ENCODE data around the gene BANF1. TPM values are rescaled to one million over a fixed set of nuclear protein-coding genes. Genes with fewer than 3 reads are reported as not detected.

Gene BANF1
- total and polyA plus RNA-seq, 2 of the 13 experiments (the other 11 are each of a cell fraction or from before 2014, with no cell fraction given): 40.5 to 86.5 TPM

DNA sequence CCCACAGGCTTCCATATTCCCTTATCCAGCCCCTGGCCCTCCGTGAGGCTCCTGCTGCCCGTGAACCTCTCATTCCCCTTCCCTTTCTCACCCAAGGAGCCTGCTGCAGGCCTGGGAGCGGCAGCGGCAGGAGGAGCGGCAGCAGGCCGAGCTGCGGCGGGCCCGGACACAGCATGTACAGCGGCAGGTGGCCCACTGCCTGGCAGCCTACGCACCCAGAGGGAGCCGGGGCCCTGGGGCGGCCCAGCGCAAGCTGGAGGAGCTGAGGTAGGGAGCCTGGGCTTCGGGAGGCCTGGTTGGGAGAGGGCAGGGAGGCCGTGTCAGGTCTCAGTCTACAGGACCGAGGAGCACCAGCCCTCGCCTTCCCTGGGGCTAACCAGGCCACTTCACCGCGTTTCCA lies 48.8 kb upstream of the BANF1 start:
- Histone ChIP-seq H3K4me3 (replicated peaks in 1 of 3; ENCODE audit: insufficient read depth in 1 of 3, low read depth in 2 of 3, low read length in 3 of 3) (no peak overlapping the region), H3K9ac (ENCODE audit: insufficient read depth, low read depth, low read length) (no peak overlapping the region), H3K36me3 (replicated peaks in 1 of 2; ENCODE audit: control insufficient read depth in 1 of 2, insufficient read depth in 2 of 2, low read length in 2 of 2) (no peaks in the 10 kb centered on the region), H3K27ac (ENCODE audit: extremely low read length, insufficient read depth, low read length) (no peak overlapping the region), H4K20me1 (ENCODE audit: insufficient read depth, low read length) (no peaks in the 10 kb centered on the region), H3K27me3 (ENCODE audit: control insufficient read depth in 1 of 2, insufficient read depth in 2 of 2, low read length in 2 of 2) (no peaks in the 10 kb centered on the region), H3K4me1 (ENCODE audit: insufficient read depth, low read length) (peaks cover 56% of the 10 kb centered on the region), H3K4me2 (ENCODE audit: low read depth, low read length) (no peak overlapping the region), H2AFZ (ENCODE audit: low read length) (no peak overlapping the region), H3K9me3 (ENCODE audit: low read length) (no peaks in the 10 kb centered on the region), H3K79me2 (ENCODE audit: insufficient read depth, low read length) (no peaks in the 10 kb centered on the region)
- no peak for TF ChIP-seq ZFP82 (CRISPR knock-in tag; IDR thresholded peaks at IDR 0.05; ENCODE audit: borderline replicate concordance)
- no peak for TF ChIP-seq ZNF792 (CRISPR knock-in tag; IDR thresholded peaks at IDR 0.05)
- TF ChIP-seq, protein P1, sequence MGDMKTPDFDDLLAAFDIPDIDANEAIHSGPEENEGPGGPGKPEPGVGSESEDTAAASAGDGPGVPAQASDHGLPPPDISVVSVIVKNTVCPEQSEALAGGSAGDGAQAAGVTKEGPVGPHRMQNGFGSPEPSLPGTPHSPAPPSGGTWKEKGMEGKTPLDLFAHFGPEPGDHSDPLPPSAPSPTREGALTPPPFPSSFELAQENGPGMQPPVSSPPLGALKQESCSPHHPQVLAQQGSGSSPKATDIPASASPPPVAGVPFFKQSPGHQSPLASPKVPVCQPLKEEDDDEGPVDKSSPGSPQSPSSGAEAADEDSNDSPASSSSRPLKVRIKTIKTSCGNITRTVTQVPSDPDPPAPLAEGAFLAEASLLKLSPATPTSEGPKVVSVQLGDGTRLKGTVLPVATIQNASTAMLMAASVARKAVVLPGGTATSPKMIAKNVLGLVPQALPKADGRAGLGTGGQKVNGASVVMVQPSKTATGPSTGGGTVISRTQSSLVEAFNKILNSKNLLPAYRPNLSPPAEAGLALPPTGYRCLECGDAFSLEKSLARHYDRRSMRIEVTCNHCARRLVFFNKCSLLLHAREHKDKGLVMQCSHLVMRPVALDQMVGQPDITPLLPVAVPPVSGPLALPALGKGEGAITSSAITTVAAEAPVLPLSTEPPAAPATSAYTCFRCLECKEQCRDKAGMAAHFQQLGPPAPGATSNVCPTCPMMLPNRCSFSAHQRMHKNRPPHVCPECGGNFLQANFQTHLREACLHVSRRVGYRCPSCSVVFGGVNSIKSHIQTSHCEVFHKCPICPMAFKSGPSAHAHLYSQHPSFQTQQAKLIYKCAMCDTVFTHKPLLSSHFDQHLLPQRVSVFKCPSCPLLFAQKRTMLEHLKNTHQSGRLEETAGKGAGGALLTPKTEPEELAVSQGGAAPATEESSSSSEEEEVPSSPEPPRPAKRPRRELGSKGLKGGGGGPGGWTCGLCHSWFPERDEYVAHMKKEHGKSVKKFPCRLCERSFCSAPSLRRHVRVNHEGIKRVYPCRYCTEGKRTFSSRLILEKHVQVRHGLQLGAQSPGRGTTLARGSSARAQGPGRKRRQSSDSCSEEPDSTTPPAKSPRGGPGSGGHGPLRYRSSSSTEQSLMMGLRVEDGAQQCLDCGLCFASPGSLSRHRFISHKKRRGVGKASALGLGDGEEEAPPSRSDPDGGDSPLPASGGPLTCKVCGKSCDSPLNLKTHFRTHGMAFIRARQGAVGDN (CRISPR knock-in tag; IDR thresholded peaks at IDR 0.05): peak; percentile 39; the same call in 1 of the 2 replicates
- no peak for TF ChIP-seq PHF8 (CRISPR knock-in tag; IDR thresholded peaks at IDR 0.05)
- TF ChIP-seq, protein P2, sequence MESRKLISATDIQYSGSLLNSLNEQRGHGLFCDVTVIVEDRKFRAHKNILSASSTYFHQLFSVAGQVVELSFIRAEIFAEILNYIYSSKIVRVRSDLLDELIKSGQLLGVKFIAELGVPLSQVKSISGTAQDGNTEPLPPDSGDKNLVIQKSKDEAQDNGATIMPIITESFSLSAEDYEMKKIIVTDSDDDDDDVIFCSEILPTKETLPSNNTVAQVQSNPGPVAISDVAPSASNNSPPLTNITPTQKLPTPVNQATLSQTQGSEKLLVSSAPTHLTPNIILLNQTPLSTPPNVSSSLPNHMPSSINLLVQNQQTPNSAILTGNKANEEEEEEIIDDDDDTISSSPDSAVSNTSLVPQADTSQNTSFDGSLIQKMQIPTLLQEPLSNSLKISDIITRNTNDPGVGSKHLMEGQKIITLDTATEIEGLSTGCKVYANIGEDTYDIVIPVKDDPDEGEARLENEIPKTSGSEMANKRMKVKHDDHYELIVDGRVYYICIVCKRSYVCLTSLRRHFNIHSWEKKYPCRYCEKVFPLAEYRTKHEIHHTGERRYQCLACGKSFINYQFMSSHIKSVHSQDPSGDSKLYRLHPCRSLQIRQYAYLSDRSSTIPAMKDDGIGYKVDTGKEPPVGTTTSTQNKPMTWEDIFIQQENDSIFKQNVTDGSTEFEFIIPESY (CRISPR knock-in tag; IDR thresholded peaks at IDR 0.05): no peak
- no peak for TF ChIP-seq ZNF775 (CRISPR knock-in tag; IDR thresholded peaks at IDR 0.05; ENCODE audit: borderline replicate concordance)
- TF ChIP-seq, protein P3, sequence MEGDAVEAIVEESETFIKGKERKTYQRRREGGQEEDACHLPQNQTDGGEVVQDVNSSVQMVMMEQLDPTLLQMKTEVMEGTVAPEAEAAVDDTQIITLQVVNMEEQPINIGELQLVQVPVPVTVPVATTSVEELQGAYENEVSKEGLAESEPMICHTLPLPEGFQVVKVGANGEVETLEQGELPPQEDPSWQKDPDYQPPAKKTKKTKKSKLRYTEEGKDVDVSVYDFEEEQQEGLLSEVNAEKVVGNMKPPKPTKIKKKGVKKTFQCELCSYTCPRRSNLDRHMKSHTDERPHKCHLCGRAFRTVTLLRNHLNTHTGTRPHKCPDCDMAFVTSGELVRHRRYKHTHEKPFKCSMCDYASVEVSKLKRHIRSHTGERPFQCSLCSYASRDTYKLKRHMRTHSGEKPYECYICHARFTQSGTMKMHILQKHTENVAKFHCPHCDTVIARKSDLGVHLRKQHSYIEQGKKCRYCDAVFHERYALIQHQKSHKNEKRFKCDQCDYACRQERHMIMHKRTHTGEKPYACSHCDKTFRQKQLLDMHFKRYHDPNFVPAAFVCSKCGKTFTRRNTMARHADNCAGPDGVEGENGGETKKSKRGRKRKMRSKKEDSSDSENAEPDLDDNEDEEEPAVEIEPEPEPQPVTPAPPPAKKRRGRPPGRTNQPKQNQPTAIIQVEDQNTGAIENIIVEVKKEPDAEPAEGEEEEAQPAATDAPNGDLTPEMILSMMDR (CRISPR knock-in tag; IDR thresholded peaks at IDR 0.05): no peak
- no peak for TF ChIP-seq TP53 (CRISPR knock-in tag; conservative IDR thresholded peaks at IDR 0.05)
- no peak for TF ChIP-seq CCAR2 (optimal IDR thresholded peaks at IDR 0.05; ENCODE audit: low read depth, low read length)
- FAIRE-seq (no peak), DNase-seq (ENCODE audit: low spot score) (no peak), ATAC-seq (no peak)
- no TSS peak for BruUV-seq (replicated peaks)
- in situ Hi-C loops (cut with HindIII; ENCODE audit: extremely low pct_ligation_motif_present, low pct_unique_long_range_greater_than_20kb) (no loop called here), intact Hi-C loops (cut with micrococcal nuclease; ENCODE audit: unreplicated experiment) (no loop called here)
- CTCF ChIA-PET (ENCODE audit: low intra/inter-chr PET ratio, low total read pairs): no interaction called here
- POLR2A ChIA-PET: interaction anchor here (0.6 to 1.4 kb wide), 2 partner anchors 18 to 38 kb away, joined by 3 read pairs; no protein-coding TSS in a partner anchor
- WGBS (ENCODE audit: low lambda C conversion rate): 97% methylated on average over 11 of the region's 20 CpGs

Measured in HepG2 (cell line).